GM12865 (cell line): ENCODE data around the gene PIWIL4.

ENCODE experiments used
- DNase-seq: peaks from one replicate; pipeline ENCODE4 v3.0.0; 2010; ENCODE audit warnings: low read depth
- H3K4me3 ChIP-seq: 2 replicates; pipeline ENCODE4 v1.5.1; 2011; ENCODE audit warnings: mild to moderate bottlenecking, low read depth, low read length, control low read depth
- TF ChIP-seq, protein P1 (sequence below): IDR thresholded peaks from 2 replicates; pipeline ENCODE4 v1.5.1; 2011; ENCODE audit warnings: low read length, control low read depth, low read depth, inconsistent platforms; ENCODE audit not compliant: insufficient read depth; ENCODE audit errors: missing control alignments

Gene PIWIL4

GRCh38 chr11:94574193-94574961, 7.2 kb downstream of the PIWIL4 start:
- TF ChIP-seq, protein P1, sequence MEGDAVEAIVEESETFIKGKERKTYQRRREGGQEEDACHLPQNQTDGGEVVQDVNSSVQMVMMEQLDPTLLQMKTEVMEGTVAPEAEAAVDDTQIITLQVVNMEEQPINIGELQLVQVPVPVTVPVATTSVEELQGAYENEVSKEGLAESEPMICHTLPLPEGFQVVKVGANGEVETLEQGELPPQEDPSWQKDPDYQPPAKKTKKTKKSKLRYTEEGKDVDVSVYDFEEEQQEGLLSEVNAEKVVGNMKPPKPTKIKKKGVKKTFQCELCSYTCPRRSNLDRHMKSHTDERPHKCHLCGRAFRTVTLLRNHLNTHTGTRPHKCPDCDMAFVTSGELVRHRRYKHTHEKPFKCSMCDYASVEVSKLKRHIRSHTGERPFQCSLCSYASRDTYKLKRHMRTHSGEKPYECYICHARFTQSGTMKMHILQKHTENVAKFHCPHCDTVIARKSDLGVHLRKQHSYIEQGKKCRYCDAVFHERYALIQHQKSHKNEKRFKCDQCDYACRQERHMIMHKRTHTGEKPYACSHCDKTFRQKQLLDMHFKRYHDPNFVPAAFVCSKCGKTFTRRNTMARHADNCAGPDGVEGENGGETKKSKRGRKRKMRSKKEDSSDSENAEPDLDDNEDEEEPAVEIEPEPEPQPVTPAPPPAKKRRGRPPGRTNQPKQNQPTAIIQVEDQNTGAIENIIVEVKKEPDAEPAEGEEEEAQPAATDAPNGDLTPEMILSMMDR = no peak
- no peak overlapping the region for H3K4me3 ChIP-seq
- no peak for DNase-seq

GRCh38 chr11:94576306-94576705, 9.1 kb downstream of the PIWIL4 start:
- no peak overlapping the region for H3K4me3 ChIP-seq
- DNase-seq = no peak
- TF ChIP-seq, protein P1 = no peak

- DNase-seq = no peak
- H3K4me3 ChIP-seq = no peak overlapping the region
- TF ChIP-seq, protein P1 = no peak
These were observed 10.7 kb downstream of the PIWIL4 start for GRCh38 chr11:94577841-94578240.

GRCh38 chr11:94581926-94582325, 14.8 kb downstream of the PIWIL4 start:
- TF ChIP-seq, protein P1 = no peak
- peak; percentile 42 for DNase-seq
- H3K4me3 ChIP-seq = no peak overlapping the region

GRCh38 chr11:94583213-94583865, 16.2 kb downstream of the PIWIL4 start:
- peak overlapping the region; percentile 47 for H3K4me3 ChIP-seq
- DNase-seq = no peak

GRCh38 chr11:94583866-94584500, 16.8 kb downstream of the PIWIL4 start:
- peak overlapping the region; percentile 47 for H3K4me3 ChIP-seq
- TF ChIP-seq, protein P1 = no peak
- DNase-seq = peak; percentile 78

More at GRCh38 chr11:94583213-94583865, 16.2 kb downstream of the PIWIL4 start:
- TF ChIP-seq, protein P1 = no peak
